H9 (cell line): ENCODE data around the gene LPP. TPM values are rescaled to one million over a fixed set of nuclear protein-coding genes. Genes with fewer than 3 reads are reported as not detected.

ENCODE experiments used
- DNase-seq: peaks from one replicate; pipeline ENCODE4 v3.0.0-alpha.2; 2017
- H2AFZ ChIP-seq: one replicate; pipeline ENCODE4 v1.6.1; 2013; ENCODE audit warnings: mild to moderate bottlenecking, low read length, control low read depth, moderate library complexity
- H2AK5ac ChIP-seq: 2 replicates; pipeline ENCODE4 v1.6.1; 2013; ENCODE audit warnings: low read length, control low read depth, mixed read lengths; ENCODE audit not compliant: insufficient read length
- H2BK120ac ChIP-seq: one replicate; pipeline ENCODE4 v1.6.1; 2013; ENCODE audit warnings: low read depth, mild to moderate bottlenecking, low read length, control low read depth, inconsistent platforms; ENCODE audit not compliant: poor library complexity, severe bottlenecking
- H2BK12ac ChIP-seq: 2 replicates; pipeline ENCODE4 v1.6.1; 2013; ENCODE audit warnings: low read length, control low read depth, mixed read lengths, low read depth; ENCODE audit not compliant: insufficient read length
- H2BK15ac ChIP-seq: 2 replicates; pipeline ENCODE4 v1.6.1; 2013; ENCODE audit warnings: low read depth, low read length, control low read depth
- H2BK20ac ChIP-seq: one replicate; pipeline ENCODE4 v1.6.1; 2013; ENCODE audit warnings: low read depth, mild to moderate bottlenecking, low read length, control low read depth, inconsistent platforms; ENCODE audit not compliant: poor library complexity, severe bottlenecking
- H2BK5ac ChIP-seq: 2 replicates; pipeline ENCODE4 v1.6.1; 2013; ENCODE audit warnings: low read length, control low read depth, mixed read lengths; ENCODE audit not compliant: insufficient read length
- H3K14ac ChIP-seq: 2 replicates; pipeline ENCODE4 v1.6.1; 2013; ENCODE audit warnings: low read length, control low read depth; ENCODE audit not compliant: insufficient read depth
- H3K18ac ChIP-seq: 2 replicates; pipeline ENCODE4 v1.6.1; 2013; ENCODE audit warnings: low read depth, mild to moderate bottlenecking, mixed read lengths, low read length, control low read depth; ENCODE audit not compliant: insufficient read length
- H3K23ac ChIP-seq: 2 replicates; pipeline ENCODE4 v1.6.1; 2013; ENCODE audit warnings: low read length, control low read depth, mixed read lengths, low read depth; ENCODE audit not compliant: insufficient read length
- H3K23me2 ChIP-seq: 2 replicates; pipeline ENCODE4 v1.6.1; 2013; ENCODE audit warnings: low read depth, mild to moderate bottlenecking, mixed read lengths, low read length, control low read depth; ENCODE audit not compliant: insufficient read length, poor library complexity, severe bottlenecking
- H3K27ac ChIP-seq: 2 replicates; pipeline ENCODE4 v1.5.1; 2013; ENCODE audit warnings: low read length, control low read depth, mixed read lengths, low read depth; ENCODE audit not compliant: insufficient read length
- H3K27me3 ChIP-seq: 2 replicates; pipeline ENCODE4 v1.6.1; 2013; ENCODE audit warnings: low read length, control low read depth, inconsistent platforms; ENCODE audit not compliant: insufficient read depth
- H3K4ac ChIP-seq: 2 replicates; pipeline ENCODE4 v1.6.1; 2013; ENCODE audit warnings: low read depth, mild to moderate bottlenecking, control low read depth, inconsistent platforms, low read length, moderate library complexity
- H3K4me1 ChIP-seq: 2 replicates; pipeline ENCODE4 v1.6.1; 2013; ENCODE audit warnings: low read length, control low read depth, inconsistent platforms; ENCODE audit not compliant: insufficient read depth
- H3K4me2 ChIP-seq: 2 replicates; pipeline ENCODE4 v1.6.1; 2013; ENCODE audit warnings: low read length, control low read depth, mixed read lengths; ENCODE audit not compliant: insufficient read length, insufficient read depth
- H3K56ac ChIP-seq: 2 replicates; pipeline ENCODE4 v1.6.1; 2013; ENCODE audit warnings: low read depth, mild to moderate bottlenecking, mixed read lengths, low read length, control low read depth; ENCODE audit not compliant: insufficient read length
- H3K79me1 ChIP-seq: 2 replicates; pipeline ENCODE4 v1.6.1; 2013; ENCODE audit warnings: low read depth, mild to moderate bottlenecking, moderate library complexity, low read length, control low read depth, inconsistent platforms; ENCODE audit not compliant: insufficient read depth, poor library complexity, severe bottlenecking
- H3K79me2 ChIP-seq: 2 replicates; pipeline ENCODE4 v1.6.1; 2013; ENCODE audit warnings: low read length, control low read depth, inconsistent platforms; ENCODE audit not compliant: insufficient read depth
- H3K9ac ChIP-seq: 2 replicates; pipeline ENCODE4 v1.6.1; 2013; ENCODE audit warnings: low read length, control low read depth, mixed read lengths; ENCODE audit not compliant: insufficient read length; ENCODE audit errors: extremely low read depth
- H3K9me3 ChIP-seq: one replicate; pipeline ENCODE4 v1.6.1; 2013; ENCODE audit warnings: low read depth, low read length, inconsistent platforms; ENCODE audit not compliant: control insufficient read depth
- H3T11ph ChIP-seq: one replicate; pipeline ENCODE4 v1.6.1; 2013; ENCODE audit warnings: mild to moderate bottlenecking, low read length, control low read depth, inconsistent platforms
- H4K20me1 ChIP-seq: one replicate; pipeline ENCODE4 v1.6.1; 2013; ENCODE audit not compliant: control insufficient read depth, insufficient read length, insufficient read depth
- H4K5ac ChIP-seq: 2 replicates; pipeline ENCODE4 v1.6.1; 2013; ENCODE audit warnings: low read depth, mild to moderate bottlenecking, mixed read lengths, low read length, control low read depth; ENCODE audit not compliant: insufficient read length
- H4K8ac ChIP-seq: replicated peaks from 2 replicates; pipeline ENCODE4 v1.6.1; 2013; ENCODE audit warnings: low read length, control low read depth, mixed read lengths, low read depth; ENCODE audit not compliant: insufficient read length
- H4K91ac ChIP-seq: 2 replicates; pipeline ENCODE4 v1.6.1; 2013; ENCODE audit warnings: low read depth, mild to moderate bottlenecking, moderate library complexity, mixed read lengths, low read length, control low read depth; ENCODE audit not compliant: insufficient read length
- H3K27ac Mint-ChIP-seq, 3 experiments: 2 replicates in 2 of 3; 3 replicates in 1 of 3; pipeline ENCODE4 v1.8.0; 2020 to 2021; ENCODE audit warnings: mixed read lengths in 3 of 3, mild to moderate bottlenecking in 1 of 3, moderate library complexity in 1 of 3
- H3K27me3 Mint-ChIP-seq: 2 replicates; pipeline ENCODE4 v1.8.0; 2021; ENCODE audit warnings: low read depth, mild to moderate bottlenecking, moderate library complexity, mixed read lengths
- H3K36me3 Mint-ChIP-seq, 3 experiments: 2 replicates in 2 of 3; 3 replicates in 1 of 3; pipeline ENCODE4 v1.8.0; 2020 to 2021; ENCODE audit warnings: low read depth in 3 of 3, mixed read lengths in 3 of 3; ENCODE audit not compliant: insufficient read depth in 1 of 3
- H3K4me1 Mint-ChIP-seq, 2 experiments: 2 replicates each; pipeline ENCODE4 v1.8.0; 2020; ENCODE audit warnings: mixed read lengths in 2 of 2
- H3K4me3 Mint-ChIP-seq, 2 experiments: 2 replicates in 1 of 2; 3 replicates in 1 of 2; pipeline ENCODE4 v1.8.0; 2020 to 2021; ENCODE audit warnings: mild to moderate bottlenecking in 2 of 2, mixed read lengths in 2 of 2, moderate library complexity in 1 of 2
- H3K9me3 Mint-ChIP-seq, 2 experiments: 2 replicates in 1 of 2; 3 replicates in 1 of 2; pipeline ENCODE4 v1.8.0; 2020; ENCODE audit warnings: mild to moderate bottlenecking in 2 of 2, mixed read lengths in 2 of 2, moderate library complexity in 1 of 2
- CTCF ChIP-seq: fragments of 200-600 bp; sonication (generic); conservative IDR thresholded peaks from 3 replicates; pipeline ENCODE4 v1.8.0; 2021; ENCODE audit warnings: antibody characterized with exemption, mild to moderate bottlenecking
- WGBS: extraction: QIAGEN DNeasy Blood & Tissue Kit; methylation state at CpG from one replicate; pipeline ENCODE4 v1.1.7; 2013; ENCODE audit warnings: missing lambda C conversion rate, low lambda C conversion rate, mixed read lengths; ENCODE audit not compliant: insufficient read length; ENCODE audit errors: extremely low coverage; 5-methylcytosine and 5-hydroxymethylcytosine counted together
- total RNA-seq: library from RNA; stranded (reverse); gene quantifications from 2 replicates; pipeline ENCODE4 v1.2.1, GENCODE V29; 2021

The LPP gene
- total RNA-seq, 1 experiment from 2014 or later = 64.6 TPM

DNA sequence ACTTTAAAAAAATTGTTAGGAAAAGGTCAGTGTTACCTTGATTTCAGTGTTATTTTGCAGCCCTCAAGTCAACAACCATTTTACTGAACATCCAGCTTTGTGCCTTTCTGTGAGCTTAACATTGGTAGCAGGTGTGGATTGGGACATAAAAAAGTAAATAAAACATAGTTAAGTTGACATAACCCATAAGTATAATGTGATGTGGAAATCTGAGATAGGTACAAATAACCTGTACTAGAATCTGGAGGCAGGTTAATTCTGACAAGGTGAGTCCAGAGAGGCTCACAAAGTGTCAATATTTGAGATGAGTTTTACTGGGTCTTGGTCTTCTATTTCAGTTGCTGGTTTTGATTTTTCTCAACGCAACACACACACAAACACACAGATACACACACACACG, 151.3 kb downstream of the LPP start:
- H3K27ac Mint-ChIP-seq = no peak overlapping the region
- no peaks in the 10 kb centered on the region for H3K9me3 ChIP-seq

More for the DNA sequence above, 151.3 kb downstream of the LPP start:
- H2AK5ac ChIP-seq = no peak overlapping the region
- H4K8ac ChIP-seq = no peak overlapping the region
- H4K20me1 ChIP-seq = no peaks in the 10 kb centered on the region
- no peak overlapping the region for H3K23ac ChIP-seq
- H3K4me2 ChIP-seq = no peak overlapping the region
- no peaks in the 10 kb centered on the region for H3K79me1 ChIP-seq
- no peak overlapping the region for H3K18ac ChIP-seq
- H3K56ac ChIP-seq = no peak overlapping the region
- Mint-ChIP-seq H3K4me1 (peaks cover 38 to 47% of the 10 kb centered on the region in 2 experiments), H3K9me3 (no peaks in the 10 kb centered on the region), H3K4me3 (no peak overlapping the region), H3K27me3 (no peaks in the 10 kb centered on the region), H3K36me3 (no peaks in the 10 kb centered on the region)
- H2BK120ac ChIP-seq = no peak overlapping the region
- H3K79me2 ChIP-seq = no peaks in the 10 kb centered on the region; the same call in 1 of the 2 replicates
- H2AFZ ChIP-seq = no peak overlapping the region
- no peak overlapping the region for H3K14ac ChIP-seq
- no peak overlapping the region for H2BK20ac ChIP-seq
- H3T11ph ChIP-seq = no peak overlapping the region
- no peak overlapping the region for H3K9ac ChIP-seq
- DNase-seq = no peak
- TF ChIP-seq CTCF = no peak
- H2BK15ac ChIP-seq = no peak overlapping the region
- no peak overlapping the region for H4K5ac ChIP-seq
- no peak overlapping the region for H3K4ac ChIP-seq
- peaks cover 3% of the 10 kb centered on the region; the same call in 1 of the 2 replicates for H3K4me1 ChIP-seq
- no peaks in the 10 kb centered on the region for H3K27me3 ChIP-seq
- no peak overlapping the region for H2BK5ac ChIP-seq
- no CpG with 5 or more reads among the region's 2 CpGs for WGBS
- H3K23me2 ChIP-seq = no peaks in the 10 kb centered on the region
- H2BK12ac ChIP-seq = no peak overlapping the region
- H4K91ac ChIP-seq = no peak overlapping the region
- H3K27ac ChIP-seq = no peak overlapping the region
